Vagina (tissue), 2 donors: Measurements from ENCODE around the gene MFAP3.

Experiments used
- CTCF ChIP-seq, 3 experiments: fragments of 450-650 bp in 2 of 3; fragments of 200-600 bp in 1 of 3; sonication (generic) in 1 of 3; IDR thresholded peaks; one replicate each; pipeline ENCODE4 v1.5.1; 2017 to 2019; ENCODE audit warnings: antibody characterized with exemption in 3 of 3, mild to moderate bottlenecking in 2 of 3, moderate library complexity in 2 of 3
- POLR2A ChIP-seq, 2 donors: fragments of 450-650 bp; IDR thresholded peaks; one replicate each; pipeline ENCODE4 v1.6.1; 2017; ENCODE audit warnings: antibody characterized with exemption in 2 of 2, mild to moderate bottlenecking in 2 of 2, moderate library complexity in 2 of 2

DNA sequence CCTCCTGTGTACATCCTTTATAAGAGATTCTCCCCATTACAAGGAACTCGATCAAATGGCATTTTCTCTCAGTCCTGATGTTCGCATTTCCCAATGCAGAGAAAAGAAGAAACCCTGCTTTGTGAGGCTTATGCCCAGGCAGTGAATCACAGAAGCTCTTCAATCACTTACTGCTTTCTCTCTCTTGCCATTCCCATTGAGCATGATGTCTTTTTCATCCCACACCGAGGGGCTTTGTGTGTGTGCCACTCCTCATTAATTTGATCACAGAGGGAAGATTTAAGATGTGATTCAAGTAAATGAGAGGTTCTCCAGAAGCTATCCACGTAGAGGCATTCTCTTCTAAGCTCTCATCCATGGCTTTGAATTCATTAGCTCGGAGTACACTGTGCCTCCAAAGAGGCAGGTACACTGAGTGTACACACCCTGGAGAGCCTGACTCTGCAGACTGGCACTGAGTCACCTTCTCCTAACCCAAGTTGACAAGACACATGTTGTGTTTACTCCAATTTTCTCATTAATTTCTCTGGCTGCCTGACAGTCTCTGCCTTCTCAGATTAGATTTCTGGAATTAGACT lies 45.4 kb downstream of the MFAP3 start:
- no peak for TF ChIP-seq CTCF (IDR thresholded peaks at IDR 0.05)
- no peak for TF ChIP-seq POLR2A (IDR thresholded peaks at IDR 0.05)
